HG03571 (cell line): ENCODE data around the gene REPIN1.
A peak's percentile ranks its signal among the peaks of the same experiment; 100 is the strongest.

ENCODE experiments used
- ATAC-seq: cut with Tn5 transposase; IDR thresholded peaks from one replicate; pipeline ENCODE4 v1.9.1; 2021; ENCODE audit not compliant: unreplicated experiment

The REPIN1 gene

DNA sequence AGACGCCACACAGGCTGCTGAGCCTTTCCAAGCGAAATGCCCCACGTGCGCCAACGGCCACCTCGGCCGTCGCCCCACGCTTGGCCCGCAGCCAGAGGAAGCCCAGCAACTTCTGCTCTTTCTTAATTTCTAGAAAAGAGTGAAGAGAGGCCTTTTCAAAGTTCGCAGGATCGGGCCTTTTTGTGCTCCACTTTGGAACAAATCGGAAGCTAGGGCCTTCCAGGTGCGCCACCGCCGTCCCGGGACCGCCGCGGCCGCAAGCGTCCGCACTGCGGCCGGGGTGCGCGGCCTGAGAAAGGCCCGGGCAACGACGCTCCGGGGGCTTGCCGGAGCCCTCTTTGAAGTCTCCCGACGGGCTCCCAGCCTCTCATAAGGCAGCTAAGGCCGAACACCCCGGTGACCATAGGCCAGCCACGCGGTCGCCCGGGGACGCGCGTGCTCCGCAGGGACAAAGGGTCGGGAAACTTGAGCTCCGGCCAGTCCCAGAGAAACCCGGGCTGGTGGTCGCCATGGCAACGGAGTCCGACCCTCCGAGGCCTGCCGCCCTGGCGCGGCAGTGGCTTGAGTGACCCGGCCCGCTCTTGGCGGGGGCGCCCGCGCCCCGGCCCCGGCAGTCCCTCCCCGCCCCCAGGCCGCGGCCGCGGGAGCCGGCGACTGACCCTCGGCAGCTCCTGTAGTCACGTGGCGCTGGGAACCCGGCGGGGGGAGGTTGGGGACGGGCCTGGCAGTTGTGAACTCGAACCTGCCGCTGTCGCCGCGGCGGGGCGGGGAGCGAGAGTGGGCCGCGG lies at the start of gene REPIN1:
REPIN1 (plus strand) TSS at position 727 of the 788 bp plus-strand sequence. CDS start 890 bp downstream, outside the sequence.
- peak; percentile 42 for ATAC-seq

DNA sequence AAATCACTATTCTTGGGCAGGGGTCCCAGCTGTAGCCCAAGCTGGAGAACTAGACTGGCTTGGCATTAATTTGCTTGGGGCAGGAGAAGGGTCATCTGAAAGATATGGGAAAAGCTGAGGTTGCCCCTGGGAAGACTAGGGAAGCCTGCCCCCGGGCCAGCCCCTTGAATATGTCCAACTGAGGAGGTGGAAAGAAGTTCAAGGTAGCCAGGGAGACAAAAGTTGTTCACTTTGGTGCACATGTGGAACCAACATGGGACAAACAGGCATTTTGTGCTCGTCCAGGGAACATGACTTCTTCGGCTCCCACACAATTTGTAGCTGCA lies 46.9 kb upstream of the REPIN1 start:
- no peak for ATAC-seq

DNA sequence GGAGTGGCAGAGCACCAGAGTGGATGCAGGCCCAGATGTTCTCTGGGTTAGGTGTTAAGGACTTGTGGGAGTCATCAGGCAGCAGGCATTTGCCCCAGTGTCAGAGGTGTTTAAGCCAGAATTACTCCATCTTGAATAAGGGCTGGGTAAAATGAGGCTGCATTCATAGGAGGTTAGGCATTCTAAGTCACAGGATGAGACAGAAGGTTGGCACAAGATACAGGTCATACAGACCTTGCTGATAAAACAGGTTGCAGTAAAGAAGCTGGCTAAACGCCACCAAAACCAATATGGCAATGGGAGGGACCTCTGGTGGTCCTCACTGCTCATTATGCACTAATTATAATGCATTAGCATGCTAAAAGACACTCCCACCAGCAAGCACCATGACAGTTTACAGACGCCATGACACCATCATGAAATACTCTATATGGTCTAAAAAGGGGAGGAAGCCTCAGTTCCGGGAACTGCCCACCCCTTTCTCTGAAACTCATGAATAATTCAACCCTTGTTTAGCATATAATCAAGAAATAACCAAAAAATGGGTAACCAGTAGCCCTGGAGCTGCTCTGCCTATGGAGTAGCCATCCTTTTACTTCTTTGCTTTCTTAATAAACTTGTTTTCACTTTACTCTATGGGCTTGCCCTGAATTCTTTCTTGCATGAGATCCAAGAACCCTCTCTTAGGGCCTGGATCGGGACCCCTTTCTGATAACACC lies 46.3 kb upstream of the REPIN1 start:
- no peak for ATAC-seq

DNA sequence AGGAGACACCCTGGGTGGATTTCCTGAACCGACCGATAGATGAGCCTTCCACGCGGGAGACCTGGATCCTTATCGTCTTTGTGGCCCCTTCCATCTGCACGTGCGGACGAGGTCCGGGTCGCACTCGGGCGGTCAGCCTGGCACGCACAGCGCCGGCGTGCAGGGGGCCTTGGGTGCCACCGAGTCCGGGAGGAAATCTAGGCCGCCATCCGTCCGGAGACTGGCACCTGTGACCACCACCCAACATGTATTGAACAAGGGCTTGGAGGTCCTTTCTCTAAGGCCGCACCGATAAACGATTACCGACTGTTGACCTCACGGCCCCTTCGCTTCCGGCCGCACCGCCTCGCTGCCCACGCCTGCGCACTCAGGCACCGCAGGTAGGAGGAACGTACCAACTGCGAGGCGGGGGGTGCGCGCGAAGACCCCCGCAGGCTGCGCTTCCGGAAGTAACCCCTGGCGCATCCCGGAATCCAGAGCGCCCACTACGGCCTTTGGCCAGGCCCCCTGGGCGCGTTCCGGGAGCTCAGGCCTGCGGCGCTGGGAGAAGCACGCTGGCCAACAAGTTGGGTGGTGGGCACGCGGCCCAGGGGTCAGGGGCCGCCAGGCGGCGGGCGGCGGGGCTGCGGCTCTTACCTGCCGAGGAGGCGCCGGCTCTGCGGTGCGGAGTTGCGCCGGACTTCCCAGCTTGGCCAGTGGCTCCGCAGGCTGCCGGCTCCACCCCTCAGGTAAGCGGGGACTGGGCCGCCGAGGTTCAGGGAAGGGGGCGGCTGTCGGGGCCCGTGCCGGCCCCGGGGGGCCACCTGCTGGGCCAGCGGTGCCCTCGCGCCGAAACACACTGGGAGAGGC lies 45.6 kb upstream of the REPIN1 start, which contains the start of the genes ACTR3C and LRRC61:
ACTR3C (minus strand) TSS at position 713 of the 849 bp plus-strand sequence. CDS start 28,249 bp downstream, outside the sequence.
LRRC61 (plus strand) TSS at position 523 of the 849 bp plus-strand sequence. CDS start 13,507 bp downstream, outside the sequence.
- ATAC-seq, result peak; percentile 46

DNA sequence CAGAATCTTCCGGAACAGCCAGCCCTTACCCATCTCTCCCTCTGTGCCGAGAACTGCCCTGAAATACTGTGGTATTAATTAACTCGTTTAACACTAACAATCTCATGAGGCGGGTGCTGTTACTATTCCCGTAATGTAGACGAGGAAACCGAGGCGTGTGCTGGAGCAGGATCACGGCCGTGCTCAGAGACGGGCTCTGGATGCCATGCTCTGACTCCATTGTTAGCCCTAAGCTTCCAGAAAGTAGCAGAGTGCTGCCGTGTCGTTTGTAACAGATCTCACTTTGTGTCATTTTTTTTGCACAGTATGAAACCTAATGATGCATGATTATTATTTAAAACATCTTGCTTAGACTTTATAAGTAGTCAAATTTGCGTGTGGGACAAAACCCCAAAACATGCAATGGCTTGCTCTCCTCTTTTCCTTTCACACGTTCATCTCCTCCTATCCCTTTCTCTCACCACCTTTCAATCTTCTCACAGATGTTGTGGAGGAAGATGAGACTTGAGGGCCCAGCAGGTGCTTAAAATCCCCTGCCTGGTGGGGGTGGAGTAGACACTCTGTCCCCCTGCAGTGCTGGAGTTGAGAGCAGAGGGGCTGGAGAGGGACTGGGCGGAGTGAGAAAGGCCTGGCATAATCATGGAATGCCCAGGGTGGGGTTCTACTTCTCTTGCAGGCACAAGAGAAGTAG lies 44.8 kb upstream of the REPIN1 start:
- ATAC-seq, result no peak

DNA sequence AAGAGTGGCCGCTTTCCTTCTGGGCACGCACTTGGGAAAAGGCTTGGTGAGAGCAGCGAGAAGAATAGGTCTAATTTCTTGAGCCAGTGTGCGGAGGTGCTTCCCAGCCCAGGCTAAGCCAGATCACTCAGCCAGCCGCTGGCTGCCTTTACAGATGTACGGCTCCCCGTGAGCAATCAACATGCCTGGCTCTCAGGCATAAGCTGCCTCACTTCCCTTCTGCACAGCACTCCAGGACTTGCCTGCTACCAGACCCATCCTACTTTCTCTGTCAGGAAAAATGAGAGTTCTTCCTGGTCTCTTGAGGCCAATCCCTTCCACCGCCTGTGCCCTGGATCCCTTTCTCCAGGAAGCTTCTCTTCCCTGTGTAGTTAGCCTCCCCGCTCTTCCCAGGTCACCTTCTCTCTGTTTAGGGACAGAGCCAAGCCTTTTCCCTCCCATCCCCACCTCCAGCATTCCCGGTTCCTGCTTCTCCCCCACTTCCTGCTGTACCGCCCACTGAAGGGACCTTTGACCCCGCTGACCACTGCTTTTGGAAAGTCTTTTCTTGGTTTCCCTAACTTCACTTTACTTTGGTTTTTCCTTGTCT lies 44.2 kb upstream of the REPIN1 start:
- no peak for ATAC-seq

DNA sequence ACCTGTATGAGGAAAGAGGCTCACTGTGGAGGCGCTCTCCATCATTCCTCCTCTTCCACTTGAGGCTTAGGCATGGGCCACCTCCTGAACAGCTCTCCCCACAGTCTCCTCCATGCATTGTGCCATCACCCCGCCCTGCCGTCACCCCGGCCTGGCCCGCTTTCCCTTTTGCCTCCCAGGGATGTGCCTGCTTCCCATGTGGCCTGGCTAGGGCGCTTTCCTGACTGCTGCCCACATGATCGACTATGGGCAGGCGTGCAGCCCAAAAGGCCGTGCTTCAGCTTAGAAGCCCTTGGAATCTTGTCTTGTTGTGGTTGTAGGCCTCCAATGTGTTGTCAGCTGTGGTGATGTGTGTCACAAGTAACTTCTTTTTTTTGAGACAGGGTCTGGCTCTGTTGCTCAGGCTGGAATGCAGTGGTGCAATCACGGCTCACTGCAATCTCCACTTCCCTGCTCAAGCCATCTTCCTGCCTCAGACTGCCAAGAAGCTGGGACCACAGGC lies 43.5 kb upstream of the REPIN1 start:
- ATAC-seq, result no peak

DNA sequence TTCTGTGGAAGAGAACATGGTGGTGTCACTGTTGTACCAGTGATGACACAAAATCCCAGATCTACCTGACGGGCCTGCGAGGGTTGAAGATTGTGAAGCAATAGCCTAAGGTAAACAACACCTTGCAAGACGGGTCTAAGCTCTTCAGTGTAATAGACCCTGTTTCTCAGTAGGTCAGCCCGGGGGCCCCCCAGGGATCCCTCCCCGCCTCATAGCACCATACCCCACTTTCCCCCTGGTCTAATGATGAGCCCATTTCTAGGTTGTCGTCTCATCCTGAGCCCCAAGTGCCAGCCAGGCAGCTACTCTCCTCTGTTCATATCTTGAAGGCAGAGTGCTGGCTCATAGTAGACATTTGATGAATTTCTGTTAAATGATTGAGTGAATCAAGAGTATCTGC lies 42.7 kb upstream of the REPIN1 start:
- ATAC-seq, result no peak

DNA sequence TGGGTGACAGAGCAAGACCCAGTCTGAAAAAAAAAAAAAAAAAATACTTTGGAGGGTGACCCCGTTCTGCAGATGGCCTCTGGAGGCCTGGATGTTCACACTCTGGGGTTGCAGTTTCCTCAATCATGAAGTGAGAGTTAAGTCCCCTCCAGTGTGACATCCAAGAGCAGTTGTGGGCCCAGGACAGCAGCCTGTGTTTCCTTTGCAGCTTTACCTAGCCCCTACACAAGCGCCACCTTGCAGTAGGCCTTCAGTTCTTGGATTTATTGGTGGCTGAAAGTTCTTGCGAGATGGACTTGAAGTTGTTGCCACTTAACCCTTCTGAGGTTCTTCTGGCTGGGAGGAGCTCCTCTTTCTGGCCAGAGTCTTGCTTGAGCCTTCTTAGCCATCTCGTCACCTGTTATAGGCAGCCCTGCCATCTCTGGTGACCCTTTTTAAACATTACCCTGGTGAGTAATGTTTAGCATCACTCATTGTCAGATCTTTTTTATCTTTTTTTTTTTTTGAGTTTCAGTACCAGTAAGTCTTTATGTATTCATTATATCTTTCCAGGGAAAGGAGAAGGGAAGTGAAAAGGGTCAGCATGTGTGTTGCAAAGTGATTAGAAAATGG lies 41.9 kb upstream of the REPIN1 start:
- ATAC-seq, result no peak

DNA sequence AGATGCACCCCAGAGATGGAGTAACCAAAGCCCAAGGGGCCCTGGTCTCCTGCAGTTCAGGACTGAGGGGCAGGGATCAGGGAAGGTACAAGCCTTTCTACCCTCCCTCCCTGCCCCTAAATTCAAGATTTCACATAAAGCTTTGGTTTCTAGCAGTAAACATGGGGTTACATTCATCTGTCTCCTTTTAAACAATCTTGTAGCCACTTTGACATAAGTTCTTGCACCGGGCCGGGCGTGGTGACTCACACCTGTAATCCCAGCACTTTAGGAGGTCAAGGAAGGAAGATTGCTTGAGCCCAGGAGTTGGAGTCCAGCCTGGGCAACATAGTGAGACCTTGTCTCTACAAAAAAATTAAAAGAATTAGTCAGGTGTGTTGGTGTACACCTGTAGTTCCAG lies 41.3 kb upstream of the REPIN1 start:
- no peak for ATAC-seq

DNA sequence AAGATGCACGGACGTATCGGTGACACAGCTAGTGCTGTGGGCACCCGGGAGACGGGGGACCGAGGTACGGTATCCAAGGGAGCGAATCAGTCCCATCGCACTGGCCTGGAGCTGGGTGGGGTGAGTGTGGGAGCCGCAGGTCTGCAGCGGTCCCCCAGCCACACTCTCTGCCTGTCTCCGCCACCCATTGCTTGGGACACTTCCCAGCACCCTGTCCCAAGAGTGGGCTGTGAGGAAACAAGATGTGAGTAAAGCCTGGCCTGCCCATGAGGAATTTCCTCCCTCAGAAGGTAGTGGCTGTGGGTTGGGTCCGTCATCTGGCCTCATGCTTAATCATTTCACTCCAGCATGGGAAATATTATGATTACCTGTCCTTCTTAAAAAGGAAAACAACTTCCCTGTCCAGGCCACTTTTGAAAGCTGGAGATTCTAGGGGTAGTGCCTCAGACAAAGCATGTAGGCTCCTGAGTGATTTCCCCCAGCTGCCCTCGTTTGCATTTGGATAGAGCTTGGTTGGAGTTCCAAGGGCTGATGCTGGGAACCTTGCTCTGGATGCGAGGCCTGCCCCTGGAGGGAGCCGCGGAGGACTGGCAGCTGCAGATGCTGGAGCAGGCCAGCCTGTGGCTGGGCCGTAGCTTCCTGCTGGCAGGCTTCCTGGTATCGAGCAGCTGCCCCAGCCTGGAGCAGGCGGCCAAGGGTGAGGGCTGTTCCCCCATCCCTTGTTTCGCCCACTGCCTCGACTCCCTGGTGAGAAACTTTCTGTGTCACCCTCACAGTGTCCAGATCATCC lies 39.1 kb upstream of the REPIN1 start:
- no peak for ATAC-seq

DNA sequence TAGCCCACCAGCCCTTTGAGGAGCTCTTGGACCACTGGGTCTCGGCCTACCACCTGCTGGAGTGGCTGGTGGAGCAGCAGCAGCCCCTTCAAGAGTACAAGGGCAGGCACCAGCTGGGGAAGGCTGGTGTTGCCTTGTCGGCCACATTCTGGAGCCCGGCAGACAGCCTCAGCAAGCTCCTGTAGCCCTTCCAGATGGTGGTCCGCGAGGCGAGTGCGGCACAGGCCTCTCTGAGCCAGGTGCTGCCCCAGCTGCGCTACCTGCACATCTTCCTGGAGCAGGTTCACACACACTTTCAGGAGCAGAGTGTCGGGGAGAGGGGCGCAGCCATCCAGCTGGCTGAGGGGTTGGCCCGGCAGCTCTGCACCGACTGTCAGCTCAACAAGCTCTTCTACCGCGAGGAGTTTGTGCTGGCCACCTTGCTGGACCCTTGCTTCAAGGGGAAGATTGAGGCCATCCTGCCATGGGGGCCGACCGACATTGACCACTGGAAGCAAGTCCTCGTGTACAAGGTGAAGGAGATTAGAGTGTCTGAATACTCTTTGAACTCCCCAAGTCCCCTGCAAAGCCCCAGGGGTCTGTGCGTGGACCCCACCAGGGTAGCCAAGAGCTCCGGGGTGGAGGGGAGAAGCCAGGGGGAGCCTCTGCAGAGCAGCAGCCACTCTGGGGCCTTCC lies 38.3 kb upstream of the REPIN1 start:
- ATAC-seq, result no peak

DNA sequence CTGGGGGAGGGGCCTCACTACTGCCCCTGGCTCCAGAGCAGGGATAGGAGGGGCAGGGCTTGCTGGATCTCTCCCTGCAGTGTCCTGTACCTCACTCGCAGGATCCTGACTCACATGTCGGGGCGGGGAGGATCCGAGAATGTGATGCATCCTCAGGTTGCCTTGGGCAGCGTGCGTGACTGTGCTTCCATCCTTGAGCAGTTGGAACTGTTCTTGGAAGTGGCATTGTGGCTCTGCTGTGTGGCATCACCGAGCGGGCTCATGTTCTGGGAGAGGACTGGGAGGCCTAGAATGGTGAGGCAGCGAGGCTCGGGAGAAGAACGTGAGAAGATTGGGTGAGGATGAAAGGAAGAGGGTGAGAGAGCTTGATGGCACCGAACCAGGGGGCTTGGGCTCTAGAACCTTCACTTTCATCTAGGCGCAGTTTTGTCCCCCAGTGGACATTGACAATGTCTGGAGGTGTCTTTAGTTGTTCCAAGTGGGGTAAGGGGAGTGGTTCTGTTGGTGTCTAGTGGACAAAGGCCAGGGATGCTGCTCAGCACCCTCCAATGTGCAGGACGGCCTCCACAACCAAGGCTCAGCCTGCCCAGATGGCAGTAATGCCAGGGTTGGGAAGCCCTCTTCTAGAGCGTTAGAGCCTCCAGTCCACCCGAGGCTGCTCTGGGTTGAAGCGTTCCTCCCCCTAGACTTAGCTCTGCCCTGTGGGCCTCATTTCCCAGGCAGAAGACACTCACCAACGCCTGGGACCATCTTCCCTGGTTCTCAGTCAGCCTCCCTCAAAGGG lies 35.6 kb upstream of the REPIN1 start:
- no peak for ATAC-seq

DNA sequence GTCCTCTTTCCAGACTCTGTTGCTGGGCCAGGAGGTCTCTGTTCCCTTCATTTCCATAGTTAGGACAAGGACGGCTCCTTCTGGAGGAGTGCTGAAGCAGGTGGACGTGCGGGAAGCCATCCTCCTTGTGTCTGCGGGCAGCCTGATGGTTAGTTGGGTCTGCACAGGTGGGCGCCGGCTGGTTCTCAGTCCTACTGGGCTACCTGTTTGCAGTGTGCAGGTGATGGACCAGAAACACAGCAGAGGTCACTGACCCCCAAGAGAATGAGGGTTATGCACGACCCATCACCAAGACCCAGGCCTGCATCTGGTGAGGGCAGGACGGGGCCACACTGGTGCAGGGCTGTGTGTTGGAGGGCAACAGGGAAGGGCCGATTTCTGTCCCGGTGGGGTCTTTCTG lies 35.0 kb upstream of the REPIN1 start:
- ATAC-seq, result no peak

DNA sequence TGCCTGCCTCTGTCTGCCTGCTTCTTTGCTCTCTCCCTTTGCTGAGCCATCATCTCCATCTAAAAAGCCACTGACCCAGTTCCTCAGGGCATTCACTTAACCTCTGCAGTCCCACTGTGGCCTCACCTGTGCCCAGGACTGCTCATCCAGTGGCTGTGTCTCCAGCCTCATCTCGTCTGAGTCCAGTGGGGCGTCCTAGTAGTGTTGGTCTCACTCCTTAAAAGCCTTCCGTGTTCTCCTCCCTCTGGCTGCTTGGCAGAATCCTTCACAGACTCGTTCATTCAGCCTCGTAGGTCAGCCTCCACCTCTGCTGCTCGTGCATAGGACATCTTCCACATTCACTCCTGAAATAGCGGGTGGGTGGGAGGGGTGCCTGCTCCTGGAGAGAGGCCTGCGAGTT lies 34.5 kb upstream of the REPIN1 start:
- ATAC-seq, result no peak

DNA sequence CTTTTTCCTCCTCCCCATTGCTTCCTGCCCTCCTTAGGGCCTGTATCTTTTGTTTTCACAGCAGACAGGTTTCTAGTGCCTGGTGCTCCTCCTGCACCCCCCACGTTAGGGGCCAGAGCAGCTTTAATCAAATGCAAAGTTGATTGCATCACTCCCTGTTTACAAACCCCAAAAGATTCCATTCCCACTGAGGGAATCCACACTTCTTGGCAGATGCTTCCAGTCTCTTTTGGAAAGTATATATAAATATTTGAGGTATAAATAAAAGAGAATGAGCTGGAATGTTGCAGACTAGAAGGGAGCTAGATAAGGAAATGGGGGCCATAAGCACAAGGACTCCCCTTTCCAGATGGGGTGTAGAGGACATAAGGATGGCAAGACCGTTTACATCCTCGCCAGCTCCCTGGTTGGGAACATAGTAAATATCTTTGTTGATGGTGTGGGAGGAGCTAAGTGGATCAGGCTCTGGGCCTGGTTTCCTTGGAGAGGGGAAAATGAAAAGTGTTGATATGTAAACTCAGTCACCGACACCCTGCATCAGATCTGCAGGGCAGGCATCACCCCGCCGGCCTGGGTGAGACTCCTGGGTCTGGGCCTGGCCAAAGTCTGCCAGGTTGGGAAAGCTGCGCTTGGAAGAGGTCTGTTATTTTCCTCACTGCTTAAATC lies 33.4 kb upstream of the REPIN1 start:
- no peak for ATAC-seq

DNA sequence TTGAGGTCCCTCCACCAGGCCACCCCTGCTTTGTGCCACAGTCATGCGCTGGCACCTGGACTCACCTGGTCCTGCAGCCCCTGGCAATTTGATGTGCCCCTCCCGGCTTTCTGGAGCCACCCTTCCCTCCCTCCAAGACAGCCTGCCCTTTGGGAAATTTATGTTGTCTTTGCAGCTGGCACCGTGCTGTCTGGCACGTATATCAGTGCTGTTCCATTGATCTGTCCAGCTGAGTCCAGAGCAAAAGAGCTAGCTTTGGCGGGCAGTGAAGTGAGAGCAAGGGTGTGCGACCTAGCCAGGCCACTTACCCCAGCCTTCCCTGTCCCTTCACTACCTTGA lies 32.9 kb upstream of the REPIN1 start:
- ATAC-seq, result no peak
